NB4 (cell line): ENCODE measurements around the gene RS1.

Experiments
- DNase-seq: peaks from one replicate; pipeline ENCODE4 v3.0.0; 2010; ENCODE audit warnings: low read depth
- H3K4me3 ChIP-seq: one replicate; pipeline ENCODE4 v1.5.1; 2011; ENCODE audit warnings: mild to moderate bottlenecking, low read depth, low read length, moderate library complexity
- MYC ChIP-seq: IDR thresholded peaks from 2 replicates; pipeline ENCODE4 v1.6.1; 2011; ENCODE audit warnings: low read depth, low read length
- POLR2A ChIP-seq: IDR thresholded peaks from 2 replicates; pipeline ENCODE4 v1.6.1; 2011; ENCODE audit warnings: mild to moderate bottlenecking; ENCODE audit not compliant: insufficient read length; ENCODE audit errors: extremely low read depth
- TF ChIP-seq, protein P1 (sequence below): IDR thresholded peaks from one replicate; pipeline ENCODE4 v1.5.1; 2012; ENCODE audit warnings: low read depth, low read length
- TF ChIP-seq, protein P2 (sequence below): IDR thresholded peaks from 2 replicates; pipeline ENCODE4 v1.6.1; 2011; ENCODE audit warnings: low read depth, low read length

The RS1 gene

GRCh38 chrX:18607966-18608365 is 63.9 kb downstream of the RS1 start:
- DNase-seq: no peak
- no peak overlapping the region for H3K4me3 ChIP-seq
- TF ChIP-seq, protein P1, sequence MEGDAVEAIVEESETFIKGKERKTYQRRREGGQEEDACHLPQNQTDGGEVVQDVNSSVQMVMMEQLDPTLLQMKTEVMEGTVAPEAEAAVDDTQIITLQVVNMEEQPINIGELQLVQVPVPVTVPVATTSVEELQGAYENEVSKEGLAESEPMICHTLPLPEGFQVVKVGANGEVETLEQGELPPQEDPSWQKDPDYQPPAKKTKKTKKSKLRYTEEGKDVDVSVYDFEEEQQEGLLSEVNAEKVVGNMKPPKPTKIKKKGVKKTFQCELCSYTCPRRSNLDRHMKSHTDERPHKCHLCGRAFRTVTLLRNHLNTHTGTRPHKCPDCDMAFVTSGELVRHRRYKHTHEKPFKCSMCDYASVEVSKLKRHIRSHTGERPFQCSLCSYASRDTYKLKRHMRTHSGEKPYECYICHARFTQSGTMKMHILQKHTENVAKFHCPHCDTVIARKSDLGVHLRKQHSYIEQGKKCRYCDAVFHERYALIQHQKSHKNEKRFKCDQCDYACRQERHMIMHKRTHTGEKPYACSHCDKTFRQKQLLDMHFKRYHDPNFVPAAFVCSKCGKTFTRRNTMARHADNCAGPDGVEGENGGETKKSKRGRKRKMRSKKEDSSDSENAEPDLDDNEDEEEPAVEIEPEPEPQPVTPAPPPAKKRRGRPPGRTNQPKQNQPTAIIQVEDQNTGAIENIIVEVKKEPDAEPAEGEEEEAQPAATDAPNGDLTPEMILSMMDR: no peak
- TF ChIP-seq POLR2A: no peak
- TF ChIP-seq, protein P2, sequence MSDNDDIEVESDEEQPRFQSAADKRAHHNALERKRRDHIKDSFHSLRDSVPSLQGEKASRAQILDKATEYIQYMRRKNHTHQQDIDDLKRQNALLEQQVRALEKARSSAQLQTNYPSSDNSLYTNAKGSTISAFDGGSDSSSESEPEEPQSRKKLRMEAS: no peak

DNA sequence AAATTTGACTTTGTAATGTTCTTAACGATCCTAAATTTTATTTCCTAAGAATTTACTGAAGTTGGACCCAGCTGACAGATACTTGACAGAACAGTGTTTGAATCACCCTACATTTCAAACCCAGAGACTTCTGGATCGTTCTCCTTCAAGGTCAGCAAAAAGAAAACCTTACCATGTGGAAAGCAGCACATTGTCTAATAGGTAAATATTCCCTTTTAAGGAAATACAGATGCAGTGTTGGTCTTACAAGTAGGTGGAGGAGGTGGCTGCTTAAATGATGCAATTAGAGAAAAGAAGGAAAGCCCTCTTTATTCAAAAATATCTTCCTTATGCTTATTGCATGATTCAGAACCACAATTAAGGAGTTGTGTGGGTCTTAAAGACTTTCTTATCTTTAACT is 73.5 kb downstream of the RS1 start:
- no peak for DNase-seq
- TF ChIP-seq, protein P2: no peak
- TF ChIP-seq POLR2A (no peak), MYC (no peak)
- TF ChIP-seq, protein P1: no peak
- no peak overlapping the region for H3K4me3 ChIP-seq

DNA sequence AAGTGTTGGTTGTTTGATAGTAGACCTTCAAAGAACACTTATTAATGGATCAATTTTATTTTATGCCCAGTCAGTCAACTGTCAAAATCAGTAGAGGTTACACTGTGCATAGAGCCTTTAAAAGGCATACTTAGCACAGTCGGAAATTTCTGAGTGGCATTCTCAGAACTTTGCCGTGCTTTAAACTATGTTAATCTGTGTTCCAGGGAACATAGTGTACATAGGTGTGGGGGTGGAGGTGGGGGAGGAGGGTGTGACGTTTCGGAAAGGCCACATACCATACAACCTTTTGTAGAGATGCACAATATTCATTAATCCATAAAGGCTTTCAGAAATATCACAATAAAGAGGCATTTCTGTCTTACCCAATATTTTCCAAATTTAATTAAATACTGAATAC is 75.8 kb downstream of the RS1 start:
- TF ChIP-seq, protein P1: no peak
- no peak for TF ChIP-seq MYC
- no peak for TF ChIP-seq POLR2A
- TF ChIP-seq, protein P2: no peak
- DNase-seq: no peak
- no peak overlapping the region for H3K4me3 ChIP-seq

DNA sequence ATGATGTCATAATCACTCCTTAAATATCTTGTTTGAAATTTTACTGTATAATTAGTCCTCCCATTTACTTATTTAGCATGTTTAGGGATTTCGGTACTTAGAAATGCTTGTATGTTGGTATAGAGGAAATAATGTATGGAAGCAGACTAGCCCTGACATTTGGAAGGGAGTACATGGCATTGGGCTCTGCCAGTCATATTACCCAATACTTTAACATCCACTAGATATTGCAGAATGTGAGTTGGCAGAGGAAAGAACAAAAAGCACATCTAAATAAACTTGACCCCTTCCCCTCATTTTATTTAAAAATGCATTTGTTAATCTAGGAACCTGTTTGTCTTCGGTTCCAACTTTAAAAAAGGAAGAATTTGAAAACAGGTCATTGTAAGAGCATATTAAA is 77.8 kb downstream of the RS1 start:
- no peak overlapping the region for H3K4me3 ChIP-seq
- TF ChIP-seq, protein P2: no peak
- DNase-seq: no peak

DNA sequence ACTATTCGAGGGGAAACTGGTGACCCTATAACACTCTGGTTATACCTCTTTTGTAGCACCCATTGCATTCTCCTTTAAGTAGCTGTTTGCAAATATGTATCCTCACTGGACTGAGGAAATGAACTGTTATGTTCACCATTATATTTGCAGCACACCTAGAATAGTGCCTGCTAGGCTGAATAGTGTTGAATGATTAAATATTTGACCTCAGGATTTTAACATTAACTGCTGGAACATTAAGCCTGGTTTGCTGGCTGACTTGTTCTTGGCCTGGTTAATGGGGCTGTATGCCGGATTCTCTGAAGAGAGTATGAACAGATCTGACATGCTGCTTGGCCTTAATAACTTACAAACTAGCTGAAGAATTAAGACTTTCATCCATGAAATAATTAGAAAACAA is 80.1 kb downstream of the RS1 start:
- no peak overlapping the region for H3K4me3 ChIP-seq
- DNase-seq: no peak
- TF ChIP-seq, protein P2: no peak
- TF ChIP-seq MYC (no peak), POLR2A (no peak)
- TF ChIP-seq, protein P1: no peak
